ENCODE data around the gene HSF2. TPM values are rescaled to one million over a fixed set of nuclear protein-coding genes. Genes with fewer than 3 reads are reported as not detected.

HSF2 gene
- total and polyA plus RNA-seq, 5 donors from 2014 or later = 12.5 to 24.6 (median 18.5) TPM

- Mint-ChIP-seq H3K9me3 (no peaks in the 10 kb centered on the region), H3K4me1 (peaks cover 23 to 49% (median 40%) of the 10 kb centered on the region in 4 donors), H3K27me3 (peaks cover 6% of the 10 kb centered on the region), H3K4me3 (peak overlapping the region; percentile 99), H3K36me3 (peaks cover 20% of the 10 kb centered on the region), H3K27ac (peak overlapping the region; percentile 100)
- ATAC-seq (ENCODE audit: low read depth in 2 of 2) = peak; percentile 45 to 50
- no peaks in the 10 kb centered on the region for H3K27me3 ChIP-seq (ENCODE audit: control insufficient read depth, insufficient read depth, low read length)
- peak overlapping the region; percentile 99 for H3K4me3 ChIP-seq (ENCODE audit: low read depth, low read length)
- no peak for DNase-seq
- H3K9me3 ChIP-seq (ENCODE audit: control insufficient read depth in 2 of 2, low read length in 2 of 2) = no peaks in the 10 kb centered on the region
- H3K36me3 ChIP-seq (ENCODE audit: control insufficient read depth, insufficient read depth, low read length) = peaks cover 7% of the 10 kb centered on the region
- H3K4me1 ChIP-seq (ENCODE audit: control insufficient read depth, insufficient read depth, low read length, poor library complexity, severe bottlenecking) = peaks cover 37% of the 10 kb centered on the region
- peak overlapping the region; percentile 99 for H3K27ac ChIP-seq (ENCODE audit: insufficient read depth, low read length, poor library complexity, severe bottlenecking)
These were observed 72.5 kb downstream of the HSF2 start for GRCh38 chr6:122472022-122472340.

GRCh38 chr6:122476131-122476530 is 76.7 kb downstream of the HSF2 start:
- DNase-seq (peak in 2 of 3 donors; percentile 42 to 46), ATAC-seq (ENCODE audit: low read depth in 2 of 2) (no peak)
- H3K36me3 Mint-ChIP-seq = peaks cover 4% of the 10 kb centered on the region
- no peak overlapping the region for H3K27ac Mint-ChIP-seq
- Histone ChIP-seq H3K27ac (ENCODE audit: insufficient read depth, low read length, poor library complexity, severe bottlenecking) (no peak overlapping the region), H3K9me3 (ENCODE audit: control insufficient read depth in 2 of 2, low read length in 2 of 2) (no peaks in the 10 kb centered on the region), H3K4me3 (ENCODE audit: low read depth, low read length) (no peak overlapping the region), H3K27me3 (ENCODE audit: control insufficient read depth, insufficient read depth, low read length) (no peaks in the 10 kb centered on the region), H3K36me3 (ENCODE audit: control insufficient read depth, insufficient read depth, low read length) (no peaks in the 10 kb centered on the region), H3K4me1 (ENCODE audit: control insufficient read depth, insufficient read depth, low read length, poor library complexity, severe bottlenecking) (peaks cover 4% of the 10 kb centered on the region)
- H3K27me3 Mint-ChIP-seq = peaks cover 6% of the 10 kb centered on the region
- H3K4me3 Mint-ChIP-seq = no peak overlapping the region
- H3K9me3 Mint-ChIP-seq = no peaks in the 10 kb centered on the region
- H3K4me1 Mint-ChIP-seq = peaks cover 0 to 12% (median 7%) of the 10 kb centered on the region in 4 donors

GRCh38 chr6:122482750-122483080 is 83.3 kb downstream of the HSF2 start:
- H3K4me3 ChIP-seq (ENCODE audit: low read depth, low read length) = no peak overlapping the region
- no peaks in the 10 kb centered on the region for H3K9me3 ChIP-seq (ENCODE audit: control insufficient read depth in 2 of 2, low read length in 2 of 2)
- ATAC-seq (ENCODE audit: low read depth in 2 of 2) (no peak), DNase-seq (no peak)
- no peak overlapping the region for H3K27ac Mint-ChIP-seq
- no peak overlapping the region for H3K4me3 Mint-ChIP-seq
- H3K36me3 Mint-ChIP-seq = no peaks in the 10 kb centered on the region
- H3K27me3 Mint-ChIP-seq = peaks cover 4% of the 10 kb centered on the region
- H3K4me1 Mint-ChIP-seq = no peaks in the 10 kb centered on the region
- no peaks in the 10 kb centered on the region for H3K27me3 ChIP-seq (ENCODE audit: control insufficient read depth, insufficient read depth, low read length)
- H3K27ac ChIP-seq (ENCODE audit: insufficient read depth, low read length, poor library complexity, severe bottlenecking) = no peak overlapping the region
- H3K36me3 ChIP-seq (ENCODE audit: control insufficient read depth, insufficient read depth, low read length) = no peaks in the 10 kb centered on the region
- H3K4me1 ChIP-seq (ENCODE audit: control insufficient read depth, insufficient read depth, low read length, poor library complexity, severe bottlenecking) = no peaks in the 10 kb centered on the region
- no peaks in the 10 kb centered on the region for H3K9me3 Mint-ChIP-seq

Other genes with a start within 250 kb of the HSF2 start
- 150 TPM for gene SERINC1, start 72.2 kb downstream of the HSF2 start, total RNA-seq
- 100 to 1,000 TPM; 139 to 193 (median 173) TPM for gene SERINC1, start 72.2 kb downstream of the HSF2 start, polyA plus RNA-seq
- 0.62 TPM for gene PKIB, start 210.8 kb downstream of the HSF2 start, total RNA-seq
- under 1 TPM in 3 of 4 donors, not detected in 1; 0.32 to 0.95 (median 0.72) TPM for gene PKIB, start 210.8 kb downstream of the HSF2 start, polyA plus RNA-seq

Data from CD4-positive, CD25-positive, alpha-beta regulatory T cell (primary cell).